Epidermal melanocyte (primary cell): ENCODE data around the gene HIVEP1.

ENCODE experiments used
- DNase-seq: peaks from one replicate; pipeline ENCODE4 v3.0.0; 2011; ENCODE audit warnings: low spot score; ENCODE audit not compliant: insufficient read length

Gene HIVEP1

DNA sequence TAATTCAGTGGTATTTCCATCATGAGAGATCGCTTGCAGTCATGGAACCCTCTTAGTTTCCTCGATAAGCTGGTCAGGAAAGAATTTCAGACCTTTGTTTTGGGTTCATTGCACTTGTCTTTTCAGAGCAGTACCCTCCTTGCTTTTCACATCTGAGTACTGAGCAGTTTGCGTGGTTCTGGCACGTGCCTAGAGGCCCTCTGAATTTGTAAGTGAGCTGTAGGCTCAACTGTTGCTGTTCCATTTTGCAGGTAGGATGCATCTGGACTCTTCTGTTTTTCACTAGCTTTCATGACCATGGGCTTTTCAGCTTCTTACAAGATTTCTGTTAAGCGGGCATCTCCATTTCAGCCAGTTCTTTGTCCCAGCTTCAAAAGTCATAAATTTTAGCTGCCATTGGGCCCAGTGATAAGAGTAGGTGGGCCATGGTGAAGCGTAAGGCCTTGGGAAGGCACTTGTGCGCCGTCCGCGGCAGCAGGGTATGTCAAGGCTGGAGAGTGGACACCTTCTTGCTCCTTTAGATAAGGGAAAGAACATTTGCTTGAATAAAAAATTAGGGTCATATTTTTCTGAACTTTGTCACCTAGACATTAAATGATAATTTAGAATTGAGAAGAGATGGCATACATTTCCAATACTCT lies 35.8 kb downstream of the HIVEP1 start:
- no peak for DNase-seq

DNA sequence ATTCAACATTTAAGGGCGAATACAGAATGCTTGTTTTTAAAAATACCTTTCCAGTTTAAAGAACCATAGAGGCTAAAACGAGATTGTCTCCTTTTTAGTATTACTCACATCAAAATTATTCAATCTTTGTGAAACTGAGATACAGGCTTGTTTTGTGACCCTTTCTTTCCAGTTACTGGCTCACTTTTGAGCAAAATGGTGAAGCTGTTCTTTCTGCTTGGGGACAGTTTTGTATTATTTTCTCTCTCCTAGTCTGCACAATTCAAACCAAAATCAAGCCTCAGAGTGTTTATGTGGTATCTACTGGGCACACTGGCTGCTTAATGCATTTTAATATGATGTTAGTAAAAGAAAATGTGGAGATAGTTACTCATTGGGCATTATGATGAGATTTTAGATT lies 36.5 kb downstream of the HIVEP1 start:
- DNase-seq = no peak

DNA sequence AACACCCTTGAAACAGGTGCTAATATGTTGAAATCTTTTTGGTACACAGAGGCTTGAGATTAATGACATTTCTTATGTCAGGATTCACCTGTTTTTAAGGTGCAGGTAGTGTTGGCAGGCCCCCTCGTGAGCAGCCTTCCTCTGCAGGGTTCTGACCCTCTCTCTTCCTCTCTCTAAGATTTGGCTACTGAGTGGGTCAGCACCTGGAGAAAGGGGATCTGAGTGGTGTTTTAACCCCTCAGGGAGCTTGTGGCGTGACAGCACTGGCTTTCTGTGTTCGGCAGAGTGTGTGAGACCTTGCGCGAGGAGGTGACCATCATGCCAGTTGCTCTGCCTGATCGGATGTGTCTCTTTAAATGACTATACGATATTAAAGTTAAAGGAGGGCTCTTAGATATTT lies 37.1 kb downstream of the HIVEP1 start:
- DNase-seq = no peak

DNA sequence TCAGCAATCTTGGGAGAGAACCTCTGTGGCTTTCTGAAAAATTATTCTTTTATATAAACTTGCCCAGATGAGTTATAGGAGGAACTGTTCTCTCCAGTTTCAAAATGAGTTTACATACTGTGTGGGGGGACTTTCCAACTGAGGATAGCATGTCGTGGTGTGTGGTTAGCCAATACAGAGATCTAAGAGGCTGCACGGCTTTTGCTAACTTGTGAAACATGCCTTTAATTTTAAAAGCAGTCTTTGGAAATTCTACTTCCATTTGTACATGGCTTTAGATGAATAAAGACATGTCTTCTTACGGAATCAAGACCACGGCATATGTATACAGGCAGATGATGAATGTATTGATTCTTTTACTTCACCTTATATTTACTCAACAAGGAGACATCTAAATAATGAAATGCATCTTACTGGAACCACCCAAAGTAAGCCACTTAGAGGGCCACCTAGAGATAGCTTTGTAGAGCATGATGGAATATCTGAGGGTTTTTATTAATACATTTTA lies 39.8 kb downstream of the HIVEP1 start:
- DNase-seq = no peak

DNA sequence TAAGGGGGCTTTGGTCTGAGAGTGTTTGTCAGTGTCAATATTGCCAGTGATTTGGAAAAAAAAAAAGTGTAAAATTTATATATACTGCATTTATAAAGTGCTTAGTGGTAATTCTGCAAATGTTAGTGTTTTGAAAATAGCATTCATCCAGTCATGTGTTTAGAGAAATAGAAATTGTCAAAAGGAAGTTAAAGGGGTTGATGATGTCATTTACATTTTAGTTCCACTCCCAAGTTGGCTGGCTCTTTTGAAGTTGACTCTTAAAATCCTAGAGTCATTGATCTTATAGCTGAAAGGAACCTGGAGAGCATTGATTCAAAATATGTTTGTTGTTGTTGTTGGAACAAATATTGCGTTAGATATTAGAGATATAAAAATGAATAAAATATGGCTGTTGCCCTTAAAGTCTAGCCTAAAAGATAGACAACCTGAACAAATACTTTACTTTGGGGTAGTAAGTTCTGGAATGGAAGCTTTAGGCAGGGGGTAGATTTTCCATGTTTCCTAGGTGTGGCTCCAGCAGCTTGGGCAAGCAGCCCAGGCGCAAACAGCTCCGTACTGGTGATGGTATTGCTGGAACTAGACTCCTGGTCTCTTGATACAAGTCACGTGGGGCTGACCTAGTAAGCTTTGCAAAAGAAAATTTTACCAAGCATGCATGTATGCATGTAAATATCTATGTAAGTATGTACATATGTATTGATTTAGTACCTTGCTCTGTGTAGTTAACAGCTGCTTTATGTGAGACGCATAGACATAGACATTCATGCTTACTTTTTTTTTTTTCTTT lies 46.3 kb downstream of the HIVEP1 start:
- DNase-seq = no peak

DNA sequence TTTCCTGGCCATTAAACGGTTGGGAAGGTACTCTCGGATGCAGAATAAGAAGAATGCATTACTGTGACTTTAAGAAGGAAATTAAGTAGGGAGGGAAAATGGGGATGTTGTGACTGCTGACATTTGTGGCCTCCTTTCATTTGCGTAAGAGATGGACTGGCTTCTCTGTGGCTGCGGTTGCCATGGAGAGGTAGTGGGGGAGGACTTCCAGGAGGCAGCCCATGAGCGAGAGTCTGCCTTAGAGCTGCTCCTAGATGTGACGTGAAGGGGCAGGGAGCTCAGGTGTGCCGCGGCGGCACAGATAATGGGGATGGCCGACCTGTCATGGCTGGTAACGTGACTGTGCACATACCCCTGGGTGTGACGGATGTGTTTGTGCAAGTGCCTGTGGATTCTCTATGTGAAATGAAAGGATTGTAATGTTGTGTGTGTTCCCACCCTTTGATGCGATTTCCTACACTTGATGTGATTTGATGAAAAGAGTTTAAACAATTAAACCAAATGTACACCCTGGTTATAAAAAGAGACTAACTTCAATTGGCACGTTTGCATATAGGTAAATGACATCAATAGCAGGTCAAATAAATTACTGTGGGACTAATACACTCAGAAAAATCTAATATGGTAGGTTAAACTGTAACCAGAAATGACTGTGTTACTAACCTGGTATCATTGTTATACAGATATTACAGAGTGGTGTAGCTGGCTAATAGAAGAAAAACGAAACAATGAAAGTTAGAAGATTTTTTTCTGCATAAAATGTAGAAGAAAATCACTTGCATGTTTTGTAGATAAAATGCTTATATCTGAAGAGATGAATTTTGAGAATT lies 48.9 kb downstream of the HIVEP1 start:
- no peak for DNase-seq

DNA sequence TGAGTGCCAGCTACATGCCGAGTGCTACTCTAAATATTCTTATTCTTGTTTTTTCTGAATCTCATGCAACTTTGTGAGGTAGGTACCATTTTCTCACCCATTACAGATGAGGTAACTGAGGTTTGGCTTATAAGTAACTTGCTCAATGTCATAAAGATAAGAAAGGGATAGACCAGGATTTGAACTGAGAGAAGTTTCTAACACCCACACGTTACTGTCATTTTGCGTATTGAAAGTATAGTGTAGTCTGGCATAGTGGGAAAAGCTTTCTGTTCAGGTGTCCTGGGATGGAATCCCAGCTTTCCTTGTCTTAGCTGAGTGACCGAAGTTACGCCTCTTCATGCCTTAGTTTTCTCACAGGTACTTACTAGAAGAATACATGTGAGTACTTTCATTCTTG lies 50.5 kb downstream of the HIVEP1 start:
- DNase-seq = no peak

DNA sequence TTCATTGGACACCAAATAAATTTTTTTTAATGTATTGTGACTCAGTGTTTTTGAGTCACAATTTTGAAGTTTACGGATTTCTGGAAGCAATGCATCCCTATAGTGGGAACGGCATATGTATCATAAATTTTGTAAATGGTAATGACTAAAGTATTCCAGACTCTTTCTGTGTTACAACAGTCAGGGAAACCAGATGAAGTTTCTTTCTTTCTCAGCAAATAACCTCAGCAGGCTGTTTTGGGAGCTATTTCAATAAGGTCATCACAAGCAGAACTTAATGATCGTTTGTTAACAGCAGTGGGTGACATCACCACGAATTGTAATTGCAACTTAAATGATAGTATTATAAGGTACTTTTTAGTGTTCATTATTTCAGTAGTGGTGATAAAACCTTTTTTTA lies 52.0 kb downstream of the HIVEP1 start:
- DNase-seq = no peak

DNA sequence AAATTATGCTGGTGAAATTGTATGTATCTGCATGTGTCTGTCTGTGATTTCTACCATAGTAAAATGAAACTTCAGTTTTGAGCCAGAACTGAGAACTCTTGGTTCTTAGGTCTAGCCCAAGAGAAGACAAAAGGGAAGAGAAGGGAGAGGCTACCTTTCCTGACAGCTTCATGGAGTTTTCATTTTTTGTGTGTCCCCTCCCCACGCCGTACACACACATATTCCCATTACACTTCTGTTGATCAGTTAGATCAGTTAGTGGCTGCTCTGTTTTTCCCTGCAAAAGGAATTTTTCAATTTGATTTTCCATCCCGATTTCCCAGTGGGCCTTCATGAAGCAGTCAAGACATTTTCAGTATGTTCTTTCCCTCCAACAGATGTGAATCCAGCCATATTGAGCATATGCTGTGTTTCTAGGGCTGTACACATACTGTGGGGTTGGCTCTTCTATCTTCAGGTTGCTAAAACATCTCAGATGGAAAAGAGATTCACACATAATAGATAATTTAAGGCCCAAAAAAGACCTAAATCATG lies 52.5 kb downstream of the HIVEP1 start:
- DNase-seq = no peak

DNA sequence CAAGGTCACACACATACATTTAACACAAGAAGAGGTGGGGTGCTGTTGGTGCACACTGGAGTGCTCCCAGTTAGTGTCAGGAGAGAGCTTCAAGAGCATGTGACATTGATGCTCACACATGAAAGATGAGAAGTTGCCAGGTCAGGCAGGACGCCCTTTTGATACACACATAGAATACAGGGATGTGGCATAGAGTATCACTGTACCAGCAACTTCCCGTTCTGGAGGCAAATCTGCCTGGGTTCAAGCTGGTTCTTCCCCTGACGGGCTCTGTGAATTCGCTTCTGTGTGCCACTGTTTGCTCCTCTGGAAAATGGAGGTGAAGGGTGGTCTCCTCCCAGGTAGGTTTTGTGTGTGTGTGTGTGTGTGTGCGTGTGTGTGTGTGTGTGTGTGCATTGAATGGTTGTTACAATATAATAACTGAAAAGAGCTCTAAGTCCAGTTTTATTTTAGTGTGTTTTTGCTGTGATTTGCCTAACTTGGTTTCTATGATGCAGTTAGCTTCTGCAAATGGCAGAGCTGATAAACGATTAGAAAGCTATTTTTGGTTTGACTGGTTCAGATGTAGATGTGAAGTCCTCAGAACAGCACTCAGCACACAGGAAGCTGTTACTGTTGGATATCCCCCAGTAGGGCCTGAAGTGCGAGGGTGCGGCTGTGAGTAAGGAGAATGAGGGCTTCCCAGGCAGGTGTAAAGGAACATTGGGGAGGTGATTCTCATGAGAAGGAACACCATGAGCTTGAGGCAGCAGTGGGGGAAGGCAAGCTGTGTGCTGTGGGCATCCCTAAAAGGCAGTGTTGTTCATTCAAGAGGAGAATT lies 53.4 kb downstream of the HIVEP1 start:
- no peak for DNase-seq

DNA sequence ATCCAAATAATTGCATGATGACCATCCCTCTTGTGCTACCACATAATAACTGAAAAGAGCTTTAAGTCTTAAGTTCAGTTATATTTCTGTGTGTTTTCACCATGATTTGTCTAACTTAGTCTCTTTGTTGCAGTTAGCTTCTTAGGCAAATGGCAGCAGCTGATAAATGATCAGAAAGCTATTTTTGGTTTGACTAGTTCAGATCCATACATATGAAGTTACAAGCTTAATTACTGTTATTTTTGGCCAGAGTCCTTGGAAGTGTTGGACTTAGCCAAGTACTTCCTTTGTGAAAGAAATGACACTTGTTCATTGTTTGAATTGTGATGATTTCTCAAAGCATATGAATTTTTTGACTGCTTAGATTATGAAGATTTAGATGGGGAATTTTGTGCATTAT lies 54.2 kb downstream of the HIVEP1 start:
- no peak for DNase-seq

DNA sequence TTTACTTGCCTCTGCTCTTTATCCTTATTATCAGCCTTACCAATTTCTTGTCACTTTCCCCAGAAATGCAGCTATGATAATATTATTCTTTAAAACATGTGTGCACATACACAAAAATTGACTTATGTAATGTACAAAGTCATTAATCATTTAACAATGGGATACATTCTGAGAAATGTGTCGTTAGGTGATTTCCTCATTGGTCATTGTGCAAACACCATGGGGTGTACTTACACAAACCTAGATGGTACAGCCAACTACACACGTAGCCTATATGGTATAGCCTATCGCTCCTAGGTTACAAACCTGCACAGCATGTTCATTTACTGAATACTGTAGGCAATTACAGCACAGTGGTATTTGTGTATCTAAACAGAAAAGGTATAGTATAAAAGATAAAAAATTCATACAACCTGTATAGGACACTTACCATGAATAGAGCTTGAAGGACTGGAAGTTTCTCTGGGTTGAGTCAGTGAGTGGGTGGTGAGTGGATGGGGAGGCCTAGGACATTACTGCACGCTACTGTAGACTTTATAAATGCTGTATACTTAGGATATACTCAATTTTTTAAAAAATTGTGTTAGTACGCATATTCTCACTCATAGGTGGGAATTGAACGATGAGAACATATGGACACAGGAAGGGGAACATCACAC lies 56.9 kb downstream of the HIVEP1 start:
- DNase-seq = no peak

DNA sequence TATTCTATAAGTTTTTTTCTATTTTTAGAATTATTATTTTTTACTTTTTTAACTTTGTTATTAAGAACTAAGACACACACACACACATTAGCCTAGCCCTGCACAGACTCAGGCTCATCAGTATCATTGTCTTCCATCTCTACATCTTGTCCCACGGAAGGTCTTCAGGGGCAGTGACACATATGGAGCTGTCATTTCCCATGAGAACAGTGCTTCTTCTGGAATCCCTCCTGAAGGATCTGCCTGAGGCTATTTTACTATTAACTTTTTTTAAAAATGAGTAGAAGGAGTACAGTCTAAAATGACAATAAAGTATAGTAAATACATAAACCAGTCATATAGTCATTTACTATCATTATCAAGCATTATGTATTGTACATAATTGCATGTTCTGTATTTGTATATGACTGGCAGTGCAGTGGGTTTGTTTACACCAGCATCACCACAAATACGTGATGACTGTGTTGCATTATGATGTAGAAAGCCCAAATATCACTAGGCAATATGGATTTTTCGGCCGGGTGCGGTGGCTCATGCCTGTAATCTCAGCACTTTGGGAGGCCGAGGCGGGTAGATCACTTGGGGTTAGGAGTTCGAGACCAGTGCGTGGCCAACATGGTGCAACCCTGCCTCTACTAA lies 57.9 kb downstream of the HIVEP1 start:
- no peak for DNase-seq

DNA sequence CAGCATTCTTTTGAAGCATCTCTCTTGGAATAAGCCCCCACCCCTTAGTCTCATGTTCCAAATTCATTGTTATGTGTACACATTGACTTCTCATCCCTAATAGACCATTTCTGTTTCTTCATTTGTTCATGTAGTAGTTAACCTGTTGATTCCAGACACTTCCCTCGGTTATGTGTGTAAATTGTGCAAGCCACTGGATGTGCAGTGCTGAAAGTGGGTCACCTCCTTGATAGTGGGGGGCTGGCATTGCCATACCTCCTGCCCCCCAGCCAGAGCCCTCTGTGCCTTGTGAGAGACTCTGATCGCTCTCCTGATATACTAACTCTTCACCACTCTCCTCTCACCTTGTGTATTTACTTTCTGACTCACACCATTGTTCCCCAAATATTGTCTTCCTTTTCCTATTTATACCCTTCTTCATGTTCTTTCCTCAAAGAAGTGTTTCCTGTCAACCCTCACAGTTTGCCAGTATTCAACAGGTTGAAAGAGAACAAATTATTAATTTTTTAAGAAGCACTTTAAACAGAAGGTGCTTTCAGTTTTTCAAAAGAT lies 59.0 kb downstream of the HIVEP1 start:
- no peak for DNase-seq

DNA sequence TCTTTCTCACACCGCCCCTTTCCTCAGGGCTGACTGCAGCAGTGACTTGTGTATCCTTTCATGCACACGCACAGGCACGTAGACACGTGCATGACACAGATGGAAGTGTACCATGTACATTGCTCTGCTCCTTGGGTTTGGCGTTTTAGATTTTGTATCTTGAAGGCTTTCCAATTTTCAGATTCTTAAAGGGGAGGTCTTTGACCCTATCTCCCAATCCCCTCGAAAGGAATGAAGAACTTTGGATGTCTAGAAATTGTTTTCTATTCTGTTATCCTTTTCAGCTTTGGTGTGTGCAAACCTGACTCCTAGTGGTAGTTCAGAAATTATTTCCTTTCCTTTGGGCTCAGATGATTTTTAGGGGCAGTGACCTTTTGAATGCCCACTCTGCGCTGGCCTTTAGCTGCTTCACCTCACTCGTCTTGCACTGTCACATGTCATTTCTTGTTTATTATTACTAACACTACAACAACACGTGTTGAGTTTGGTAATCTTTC lies 63.0 kb downstream of the HIVEP1 start:
- DNase-seq = no peak

DNA sequence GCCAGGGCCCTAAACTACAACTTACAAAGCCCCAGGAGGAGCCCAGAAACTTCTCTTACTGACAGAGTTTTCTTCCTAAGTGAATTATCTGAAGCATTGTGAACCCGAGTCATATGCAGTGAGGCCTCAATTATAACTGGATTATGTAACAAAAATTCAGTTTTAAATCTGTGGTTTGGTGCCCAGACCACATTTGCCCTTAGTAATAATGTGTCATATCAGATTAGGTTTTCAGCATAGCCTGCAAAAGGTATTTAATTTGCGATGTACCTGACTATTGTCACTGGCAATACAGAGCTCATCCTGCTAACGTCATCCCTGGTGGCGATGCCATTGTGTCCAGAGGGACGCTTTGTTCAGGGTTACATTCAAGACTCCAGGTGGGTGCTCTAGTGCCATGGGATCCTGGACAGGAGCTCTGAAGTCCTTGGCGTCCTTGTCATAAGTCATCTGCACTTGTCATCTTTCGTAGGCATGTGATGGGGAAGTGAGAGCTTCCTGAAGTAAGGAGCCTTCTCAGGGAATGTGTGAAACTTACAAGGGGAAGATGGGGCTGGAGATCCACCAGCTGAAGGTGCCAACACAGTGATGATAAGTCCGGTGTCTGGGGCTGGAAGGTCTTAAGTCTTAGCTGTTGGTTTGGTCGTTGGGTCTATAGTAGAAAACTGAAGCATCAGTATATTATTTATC lies 65.1 kb downstream of the HIVEP1 start:
- no peak for DNase-seq

DNA sequence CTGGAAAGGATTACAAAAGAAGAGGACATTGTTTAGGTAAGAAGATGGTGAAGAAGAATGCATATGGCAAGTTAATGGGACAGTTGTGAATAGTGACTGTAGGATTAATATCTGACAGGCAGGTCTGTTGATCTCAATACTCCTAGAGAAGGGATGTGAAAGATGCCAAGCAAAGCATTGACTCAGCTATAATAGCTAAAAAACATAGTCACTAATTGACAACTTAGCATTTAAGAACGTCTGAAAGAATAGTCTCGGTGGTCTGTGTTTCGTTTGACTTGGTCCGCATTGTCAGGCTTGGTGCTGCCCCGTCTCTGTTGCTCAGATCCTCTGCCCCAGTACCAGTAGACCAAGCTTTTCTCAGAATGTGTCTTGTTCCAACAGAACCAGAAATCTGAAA lies 65.9 kb downstream of the HIVEP1 start:
- no peak for DNase-seq

DNA sequence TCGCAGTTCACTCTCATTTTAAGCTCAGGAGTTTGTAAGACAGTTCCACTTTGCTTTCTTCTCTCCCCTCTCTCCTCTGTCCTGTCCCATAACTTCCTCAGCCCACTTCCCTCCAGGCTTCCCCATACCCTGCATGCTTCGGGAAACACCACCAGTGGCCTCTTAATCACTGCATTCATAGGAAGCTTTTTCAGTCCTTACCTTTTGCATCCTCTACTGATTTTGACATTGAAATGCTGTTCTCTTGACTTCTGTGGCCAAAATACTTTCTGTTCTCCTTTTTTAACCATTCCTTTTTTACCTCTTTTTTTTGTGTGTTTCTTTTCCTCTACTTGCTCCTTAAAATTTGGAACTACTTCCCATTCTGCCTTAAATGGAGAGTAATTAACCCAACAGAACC lies 69.7 kb downstream of the HIVEP1 start:
- DNase-seq = no peak

DNA sequence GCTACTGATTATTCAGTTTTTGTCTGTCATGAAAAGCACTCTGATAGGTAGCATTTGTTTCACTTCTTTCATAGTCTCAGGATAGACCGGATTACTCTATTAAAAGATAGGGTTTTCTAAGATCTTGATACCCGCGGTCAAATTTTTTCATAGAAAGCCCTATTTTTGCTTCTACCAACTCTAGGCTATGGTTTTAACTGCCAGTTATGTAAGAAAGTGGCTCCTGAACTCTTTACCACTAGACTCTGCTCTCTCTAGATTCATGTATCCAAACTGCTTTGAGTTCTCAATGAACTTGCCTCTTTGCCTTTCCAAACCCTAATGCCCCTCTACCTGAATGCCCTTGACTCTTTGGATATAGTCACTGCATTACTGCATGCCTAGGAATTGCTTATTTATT lies 70.3 kb downstream of the HIVEP1 start:
- no peak for DNase-seq
